Measurements from ENCODE around the gene HEXIM1.

DNA sequence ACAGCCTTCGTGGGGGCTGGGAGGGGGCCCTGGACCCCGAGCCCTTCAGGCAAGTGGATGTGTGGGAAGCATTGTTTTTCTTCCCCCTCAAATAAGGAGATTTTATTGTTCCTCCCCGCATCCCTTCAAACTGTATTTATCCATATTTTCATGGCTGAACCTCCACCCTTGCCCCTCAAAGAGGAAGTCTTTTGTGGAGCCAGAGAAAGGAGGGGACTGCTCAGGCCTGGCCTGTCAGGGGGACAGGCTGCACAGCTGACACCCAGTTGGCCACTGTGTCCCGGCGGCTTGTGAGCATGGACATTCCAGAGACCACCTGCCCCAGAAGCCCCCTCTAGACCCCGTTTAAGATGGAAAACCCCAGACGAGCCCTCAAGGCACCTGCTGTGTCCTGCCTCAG lies 29.3 kb downstream of the HEXIM1 start:
- TF ChIP-seq CTCF (conservative IDR thresholded peaks at IDR 0.05; ENCODE audit: low read depth in 2 of 2) (no peak), REST (IDR thresholded peaks at IDR 0.05; ENCODE audit: unreplicated experiment) (no peak), EZH2phosphoT487 (IDR thresholded peaks at IDR 0.05; ENCODE audit: unreplicated experiment) (no peak), EZH2 (IDR thresholded peaks at IDR 0.05; ENCODE audit: low read depth, unreplicated experiment) (no peak), POLR2AphosphoS5 (IDR thresholded peaks at IDR 0.05; ENCODE audit: low read depth) (no peak), ZNF462 (CRISPR knock-in tag; IDR thresholded peaks at IDR 0.05) (no peak), CREB1 (CRISPR knock-in tag; IDR thresholded peaks at IDR 0.05; ENCODE audit: low read depth) (no peak), ETS1 (IDR thresholded peaks at IDR 0.05) (no peak), JUNB (IDR thresholded peaks at IDR 0.05; ENCODE audit: unreplicated experiment) (no peak), NANOG (IDR thresholded peaks at IDR 0.05; ENCODE audit: borderline replicate concordance) (no peak), STAT1 (IDR thresholded peaks at IDR 0.05; ENCODE audit: unreplicated experiment) (no peak), ZNF331 (CRISPR knock-in tag; IDR thresholded peaks at IDR 0.05; ENCODE audit: low read depth) (no peak), ZNF114 (CRISPR knock-in tag; IDR thresholded peaks at IDR 0.05) (no peak)
